Left lung (tissue), 10 donors: ENCODE measurements around the gene NIPAL1. TPM values are rescaled to one million over a fixed set of nuclear protein-coding genes. Genes with fewer than 3 reads are reported as not detected.

Source experiments
- ATAC-seq: fragments of 200-7000 bp; cut with Tn5 transposase; one replicate; pipeline ENCODE4 v1.9.1; 2020; ENCODE audit warnings: moderate library complexity
- DNase-seq, 4 donors: peaks; one replicate each; pipeline ENCODE4 v3.0.0-alpha.2; 2013 to 2020
- H3K27ac ChIP-seq, 2 donors: fragments of 200-600 bp; sonication (generic) in 1 of 2; one replicate each; pipeline versions ENCODE4 v1.5.0 to v1.8.0; 2020 to 2021
- H3K27me3 ChIP-seq, 2 donors: fragments of 200-600 bp; sonication (generic) in 1 of 2; one replicate each; pipeline versions ENCODE4 v1.5.0 to v1.8.0; 2020 to 2021
- H3K36me3 ChIP-seq, 2 donors: fragments of 200-600 bp; sonication (generic) in 1 of 2; one replicate each; pipeline versions ENCODE4 v1.5.0 to v1.8.0; 2020 to 2021
- H3K4me1 ChIP-seq, 2 donors: fragments of 200-600 bp; one replicate each; pipeline ENCODE4 v1.8.0; 2021
- H3K4me3 ChIP-seq, 2 donors: fragments of 200-600 bp; sonication (generic) in 1 of 2; one replicate each; pipeline versions ENCODE4 v1.5.0 to v1.8.0; 2020 to 2021; ENCODE audit warnings: mild to moderate bottlenecking in 1 of 2
- H3K9me3 ChIP-seq, 2 donors: fragments of 200-600 bp; sonication (generic) in 1 of 2; one replicate each; pipeline versions ENCODE4 v1.5.0 to v1.8.0; 2020 to 2021
- CTCF ChIP-seq, 2 donors: fragments of 200-600 bp; sonication (generic) in 1 of 2; IDR thresholded peaks; one replicate each; pipeline versions ENCODE4 v1.5.0 to v1.8.0; 2021; ENCODE audit warnings: antibody characterized with exemption in 2 of 2
- intact Hi-C, 2 donors: fragments of 100-400 bp; cut with DNase I; formaldehyde crosslinking; loops; one replicate each; pipeline versions ENCODE4 v1.11.2 to v1.14.2; 2022
- polyA plus RNA-seq, 6 donors: library from polyadenylated mRNA; unstranded; fragments of 120-200 nt; gene quantifications; one replicate each; pipeline ENCODE4 v1.2.1, GENCODE V29; 2013; ENCODE audit not compliant: insufficient read length in 6 of 6
- total RNA-seq, 2 donors: library from RNA; stranded (reverse); fragmentation: NEBNext Ultra II Directional; extraction: Animal tissue kit (Norgen Biotek cat#: 25700); gene quantifications; one replicate each; pipeline ENCODE4 v1.2.1, GENCODE V29; 2021
- donor health status: DM: no; HTN: yes; CAD: no.
- donor health status: DM: no; HTN: no; CAD: no.

Gene NIPAL1
- total and polyA plus RNA-seq, 8 donors, result 1.6 to 4.1 (median 3.3) TPM

GRCh38 chr4:48043504-48043903 is 26.9 kb downstream of the NIPAL1 start:
- Histone ChIP-seq H3K4me1 (peaks cover 0 to 16% of the 10 kb centered on the region in 2 donors), H3K36me3 (no peaks in the 10 kb centered on the region), H3K9me3 (no peaks in the 10 kb centered on the region), H3K4me3 (no peak overlapping the region), H3K27me3 (peaks cover 0 to 50% of the 10 kb centered on the region in 2 donors), H3K27ac (no peak overlapping the region)
- DNase-seq (no peak), ATAC-seq (no peak)
- intact Hi-C loops, result no loop called here
- TF ChIP-seq CTCF (IDR thresholded peaks at IDR 0.05), result no peak

DNA sequence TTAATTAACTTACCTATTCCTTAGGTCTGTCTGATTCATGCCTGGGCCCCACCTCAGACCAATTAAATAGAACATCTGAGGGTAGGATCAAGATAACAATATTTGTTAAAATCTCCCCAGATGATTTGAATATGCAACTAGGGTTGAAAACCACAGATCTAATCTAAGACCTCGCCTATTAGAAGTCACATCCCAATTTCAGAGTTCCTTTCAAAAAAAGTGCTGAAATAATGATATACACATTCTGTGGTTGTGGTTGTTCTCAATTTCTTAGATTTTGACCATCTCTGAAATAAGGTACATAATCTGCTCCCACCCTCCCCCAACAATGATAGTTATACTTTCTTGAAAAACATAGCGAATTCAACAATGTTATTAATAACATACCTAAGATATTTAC is 27.7 kb downstream of the NIPAL1 start:
- TF ChIP-seq CTCF (IDR thresholded peaks at IDR 0.05), result no peak
- no peak overlapping the region for H3K4me3 ChIP-seq
- DNase-seq (no peak), ATAC-seq (no peak)
- no peak overlapping the region for H3K27ac ChIP-seq
- H3K27me3 ChIP-seq, result peaks cover 0 to 52% of the 10 kb centered on the region in 2 donors
- H3K4me1 ChIP-seq, result peaks cover 0 to 16% of the 10 kb centered on the region in 2 donors
- H3K9me3 ChIP-seq, result no peaks in the 10 kb centered on the region
- intact Hi-C loops, result no loop called here
- no peaks in the 10 kb centered on the region for H3K36me3 ChIP-seq

DNA sequence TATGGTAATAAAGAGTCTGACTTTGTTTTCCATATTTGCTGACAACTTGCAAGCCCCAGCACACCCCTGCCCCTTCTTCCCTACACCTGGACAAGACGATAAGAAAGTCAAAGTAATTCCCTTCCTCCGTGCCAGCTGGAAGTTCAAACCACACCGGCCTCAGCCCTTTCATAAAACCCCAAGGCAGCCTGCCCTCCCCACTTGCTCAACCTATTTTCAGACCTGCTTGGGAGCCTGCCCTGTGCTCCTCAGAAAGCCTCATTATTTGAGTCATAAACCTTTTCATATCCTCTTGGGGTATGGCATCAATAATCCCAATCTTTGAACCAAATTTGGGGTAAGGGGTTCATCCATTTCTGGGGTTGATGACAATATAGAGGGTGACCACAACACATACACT is 29.5 kb downstream of the NIPAL1 start:
- Histone ChIP-seq H3K36me3 (no peaks in the 10 kb centered on the region), H3K27me3 (peaks cover 0 to 56% of the 10 kb centered on the region in 2 donors), H3K4me3 (no peak overlapping the region), H3K27ac (no peak overlapping the region), H3K9me3 (no peaks in the 10 kb centered on the region), H3K4me1 (peaks cover 0 to 16% of the 10 kb centered on the region in 2 donors)
- no peak for DNase-seq
- intact Hi-C loops, result no loop called here
- ATAC-seq, result no peak
- no peak for TF ChIP-seq CTCF (IDR thresholded peaks at IDR 0.05)

DNA sequence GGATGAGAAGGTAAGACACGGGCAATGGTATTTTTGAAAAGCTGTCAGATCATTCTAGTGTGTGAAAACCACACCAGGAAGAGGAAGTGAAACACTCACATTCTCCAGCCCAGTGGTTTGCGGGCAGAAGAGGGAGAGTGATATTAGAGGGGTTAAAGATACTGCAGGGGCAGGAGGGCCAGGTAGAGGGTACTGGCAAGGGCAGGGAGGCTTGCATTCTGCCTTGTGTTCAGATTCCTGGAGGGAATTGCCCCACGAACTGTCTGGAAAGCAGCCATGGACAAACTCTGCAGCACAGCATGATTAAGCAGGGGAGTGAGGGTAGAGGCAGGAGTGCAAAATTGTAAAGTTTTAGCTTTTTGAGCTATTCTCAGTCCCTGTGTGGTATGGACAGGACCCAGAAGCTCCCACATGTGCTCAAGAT is 30.9 kb downstream of the NIPAL1 start:
- H3K27me3 ChIP-seq, result peaks cover 0 to 52% of the 10 kb centered on the region in 2 donors
- H3K4me1 ChIP-seq, result peaks cover 0 to 16% of the 10 kb centered on the region in 2 donors
- DNase-seq, result peak in 1 of 4 donors; percentile 34
- TF ChIP-seq CTCF (IDR thresholded peaks at IDR 0.05), result no peak
- no peaks in the 10 kb centered on the region for H3K9me3 ChIP-seq
- H3K4me3 ChIP-seq, result no peak overlapping the region
- H3K27ac ChIP-seq, result no peak overlapping the region
- intact Hi-C loops, result no loop called here
- no peaks in the 10 kb centered on the region for H3K36me3 ChIP-seq
- peak; percentile 60 for ATAC-seq

- H3K27ac ChIP-seq, result no peak overlapping the region
- no peak for TF ChIP-seq CTCF (IDR thresholded peaks at IDR 0.05)
- peaks cover 0 to 52% of the 10 kb centered on the region in 2 donors for H3K27me3 ChIP-seq
- H3K4me3 ChIP-seq, result no peak overlapping the region
- ATAC-seq (peak; percentile 29), DNase-seq (peak in 1 of 4 donors; percentile 14)
- peaks cover 0 to 16% of the 10 kb centered on the region in 2 donors for H3K4me1 ChIP-seq
- intact Hi-C loops, result no loop called here
- H3K36me3 ChIP-seq, result no peaks in the 10 kb centered on the region
- H3K9me3 ChIP-seq, result no peaks in the 10 kb centered on the region
Observed at GRCh38 chr4:48047896-48048295, 31.3 kb downstream of the NIPAL1 start.
